Esophagus muscularis mucosa (tissue), 4 donors: ENCODE data around the gene KIR2DL3.

Experiments used
- EP300 ChIP-seq: sonication (generic); formaldehyde crosslinking; IDR thresholded peaks from one replicate; pipeline ENCODE4 v1.6.1; 2017; ENCODE audit warnings: antibody characterized with exemption
- POLR2A ChIP-seq: fragments of 450-650 bp; IDR thresholded peaks from one replicate; pipeline ENCODE4 v1.6.1; 2017; ENCODE audit warnings: antibody characterized with exemption, moderate library complexity, mild to moderate bottlenecking, low read depth
- POLR2AphosphoS5 ChIP-seq, 2 donors: sonication (generic); formaldehyde crosslinking; IDR thresholded peaks; one replicate each; pipeline ENCODE4 v1.6.1; 2017; ENCODE audit warnings: antibody characterized with exemption in 2 of 2
- TF ChIP-seq, protein P1 (sequence below), 3 experiments: fragments of 200-600 bp in 2 of 3; fragments of 450-650 bp in 1 of 3; sonication (generic) in 2 of 3; IDR thresholded peaks; one replicate each; pipeline ENCODE4 v1.5.1; 2017 to 2019; ENCODE audit warnings: antibody characterized with exemption in 3 of 3, mild to moderate bottlenecking in 2 of 3, moderate library complexity in 1 of 3

DNA sequence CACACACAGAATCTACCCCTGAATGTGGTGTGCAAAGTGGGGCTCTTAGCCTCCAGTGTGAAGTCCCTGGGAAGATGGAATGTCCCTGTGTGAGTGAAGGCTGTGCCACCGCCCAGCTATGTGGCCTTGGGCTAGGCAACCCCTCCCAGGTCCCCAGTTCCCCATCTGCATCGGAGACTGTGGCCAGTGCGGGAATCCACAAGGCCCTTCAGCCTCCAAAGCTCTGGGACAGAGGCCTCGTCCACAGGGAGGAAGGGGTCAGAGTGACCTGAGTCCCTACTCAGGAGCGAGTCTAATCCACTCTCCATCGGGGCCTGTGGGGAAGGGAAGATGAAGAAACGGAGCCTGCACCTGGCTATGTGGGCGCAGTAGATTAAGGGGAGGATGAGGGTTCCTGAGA, 33.4 kb upstream of the KIR2DL3 start:
- TF ChIP-seq POLR2A = no peak
- TF ChIP-seq, protein P1, sequence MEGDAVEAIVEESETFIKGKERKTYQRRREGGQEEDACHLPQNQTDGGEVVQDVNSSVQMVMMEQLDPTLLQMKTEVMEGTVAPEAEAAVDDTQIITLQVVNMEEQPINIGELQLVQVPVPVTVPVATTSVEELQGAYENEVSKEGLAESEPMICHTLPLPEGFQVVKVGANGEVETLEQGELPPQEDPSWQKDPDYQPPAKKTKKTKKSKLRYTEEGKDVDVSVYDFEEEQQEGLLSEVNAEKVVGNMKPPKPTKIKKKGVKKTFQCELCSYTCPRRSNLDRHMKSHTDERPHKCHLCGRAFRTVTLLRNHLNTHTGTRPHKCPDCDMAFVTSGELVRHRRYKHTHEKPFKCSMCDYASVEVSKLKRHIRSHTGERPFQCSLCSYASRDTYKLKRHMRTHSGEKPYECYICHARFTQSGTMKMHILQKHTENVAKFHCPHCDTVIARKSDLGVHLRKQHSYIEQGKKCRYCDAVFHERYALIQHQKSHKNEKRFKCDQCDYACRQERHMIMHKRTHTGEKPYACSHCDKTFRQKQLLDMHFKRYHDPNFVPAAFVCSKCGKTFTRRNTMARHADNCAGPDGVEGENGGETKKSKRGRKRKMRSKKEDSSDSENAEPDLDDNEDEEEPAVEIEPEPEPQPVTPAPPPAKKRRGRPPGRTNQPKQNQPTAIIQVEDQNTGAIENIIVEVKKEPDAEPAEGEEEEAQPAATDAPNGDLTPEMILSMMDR (IDR thresholded peaks at IDR 0.05) = no peak
- TF ChIP-seq EP300 = no peak
- TF ChIP-seq POLR2AphosphoS5 (IDR thresholded peaks at IDR 0.05) = no peak
